Smooth muscle cell of the brain vasculature (primary cell): ENCODE data around the gene ACE.

ENCODE experiments used
- DNase-seq: peaks from one replicate; pipeline ENCODE4 v3.0.0-alpha.2; 2012; ENCODE audit warnings: low read depth, low spot score

ACE gene

DNA sequence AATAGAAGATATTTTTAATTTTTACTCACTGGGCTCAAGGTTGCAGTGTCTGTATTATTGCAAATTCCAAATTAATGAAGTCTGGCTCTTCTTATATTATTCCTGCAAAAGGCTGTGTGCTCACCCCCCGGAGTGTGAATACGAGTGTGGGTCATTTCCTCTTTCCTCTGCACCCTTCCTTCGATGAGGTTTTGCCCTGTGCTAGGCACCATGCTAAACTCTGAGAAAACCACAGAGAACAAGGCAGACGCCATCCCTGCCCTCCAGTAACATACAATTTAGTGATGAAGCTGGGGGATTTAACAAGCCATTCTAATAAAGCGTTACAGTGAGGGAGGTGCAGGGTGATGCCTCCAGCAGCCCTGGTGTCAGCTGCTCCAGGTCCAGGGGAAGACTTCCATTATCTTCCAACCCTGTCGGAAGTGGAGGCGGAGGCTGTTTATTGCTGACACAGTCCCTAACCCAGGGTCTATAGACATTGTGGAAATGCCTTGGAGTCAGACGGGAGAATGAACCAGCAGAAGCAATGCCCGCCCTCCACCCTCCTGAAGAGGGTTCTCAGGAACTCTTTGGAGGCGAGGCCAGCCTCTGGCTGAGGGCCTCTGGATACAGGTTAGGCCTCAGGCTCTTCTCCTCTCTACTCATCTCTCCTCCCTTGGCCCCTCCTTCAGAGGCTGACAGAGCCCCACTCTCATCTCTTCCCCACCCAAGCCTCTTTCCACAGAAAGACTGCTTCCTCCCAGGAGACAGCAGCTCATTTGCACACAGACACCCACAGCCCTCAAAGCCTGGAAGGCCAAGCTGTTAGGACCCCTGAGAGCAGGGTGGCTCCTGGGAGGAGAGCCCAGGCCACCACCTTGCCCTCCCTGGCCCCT, 2.0 kb upstream of the ACE start:
- no peak for DNase-seq

GRCh38 chr17:63475491-63476412, 1.1 kb upstream of the ACE start:
- DNase-seq, result no peak

- no peak for DNase-seq
Observed at GRCh38 chr17:63476459-63476853, 405 bp upstream of the ACE start.

DNA sequence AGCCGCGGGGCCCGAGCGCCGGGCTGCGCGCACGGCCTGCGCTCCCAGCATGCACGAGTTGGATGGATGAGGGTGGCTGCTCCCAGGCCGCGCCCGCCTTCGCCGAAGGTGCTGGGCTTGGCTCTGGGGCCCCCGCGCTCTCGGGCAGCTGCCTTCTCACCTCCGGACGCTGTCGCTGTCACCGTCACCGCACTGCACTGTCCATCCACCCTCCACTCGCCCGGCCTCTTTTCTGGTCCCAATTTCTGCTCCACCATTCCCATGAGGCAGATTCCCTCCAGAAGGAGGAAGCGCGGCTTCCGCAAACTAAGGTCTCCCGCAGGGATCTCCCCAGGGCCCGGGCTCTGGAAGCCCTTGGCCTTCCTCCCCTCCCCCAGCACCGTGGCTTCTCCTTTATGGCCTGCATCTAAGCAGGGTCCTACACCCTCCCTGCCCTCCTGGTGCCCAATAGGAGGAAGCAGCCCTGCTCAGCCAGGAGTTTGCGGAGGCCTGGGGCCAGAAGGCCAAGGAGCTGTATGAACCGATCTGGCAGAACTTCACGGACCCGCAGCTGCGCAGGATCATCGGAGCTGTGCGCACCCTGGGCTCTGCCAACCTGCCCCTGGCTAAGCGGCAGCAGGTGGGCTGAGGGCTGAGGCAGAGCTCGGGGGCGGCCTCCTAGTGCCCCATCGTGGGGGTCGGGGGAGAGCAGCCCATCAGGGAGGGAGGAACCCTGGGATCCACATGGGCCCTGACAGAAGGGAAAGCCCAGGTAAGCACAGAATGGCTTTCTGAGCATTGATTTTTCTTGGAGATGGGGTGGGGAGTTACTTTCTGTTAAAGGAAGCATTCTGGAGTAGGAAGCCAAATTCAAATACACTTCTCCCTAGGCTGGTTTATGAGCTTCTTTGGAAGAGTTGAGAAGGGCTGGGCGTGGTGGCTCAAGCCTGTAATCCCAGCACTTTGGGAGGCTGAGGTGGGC, 899 bp downstream of the ACE start:
- no peak for DNase-seq

- DNase-seq, result peak; percentile 56
Observed at GRCh38 chr17:63478814-63479494, 2.1 kb downstream of the ACE start.

DNA sequence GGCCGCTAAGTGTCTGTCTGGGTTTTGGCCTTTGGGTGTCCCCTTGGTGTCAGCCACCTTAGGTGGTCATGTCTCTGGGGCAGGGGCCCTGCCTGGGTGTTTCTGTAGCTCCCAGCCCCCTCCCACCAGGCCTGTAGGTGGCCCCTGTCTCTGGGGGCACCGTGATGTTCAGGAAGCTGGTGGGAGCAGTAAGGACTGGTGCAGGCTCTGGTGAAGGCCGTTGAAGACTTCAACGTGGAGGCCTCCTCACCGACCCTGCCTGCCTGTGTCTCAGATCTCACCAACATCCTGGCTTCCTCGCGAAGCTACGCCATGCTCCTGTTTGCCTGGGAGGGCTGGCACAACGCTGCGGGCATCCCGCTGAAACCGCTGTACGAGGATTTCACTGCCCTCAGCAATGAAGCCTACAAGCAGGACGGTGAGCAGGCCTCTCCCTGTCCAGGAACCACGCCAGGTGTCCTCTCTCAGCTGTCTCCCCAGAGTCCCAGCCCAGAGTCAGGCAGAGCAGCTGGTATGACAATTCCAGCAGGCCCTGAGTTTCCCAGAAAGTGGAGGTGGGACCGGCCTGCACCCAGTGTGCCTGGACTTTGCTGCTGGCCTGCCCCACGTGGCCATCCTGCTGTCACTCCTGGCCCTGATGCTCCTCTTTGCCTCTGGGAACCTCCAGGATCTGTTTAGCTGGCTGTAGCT, 2.8 kb downstream of the ACE start:
- DNase-seq, result no peak

- no peak for DNase-seq
Observed at GRCh38 chr17:63480192-63480784, 3.4 kb downstream of the ACE start.

GRCh38 chr17:63480826-63481487, 4.1 kb downstream of the ACE start:
- DNase-seq, result no peak

DNA sequence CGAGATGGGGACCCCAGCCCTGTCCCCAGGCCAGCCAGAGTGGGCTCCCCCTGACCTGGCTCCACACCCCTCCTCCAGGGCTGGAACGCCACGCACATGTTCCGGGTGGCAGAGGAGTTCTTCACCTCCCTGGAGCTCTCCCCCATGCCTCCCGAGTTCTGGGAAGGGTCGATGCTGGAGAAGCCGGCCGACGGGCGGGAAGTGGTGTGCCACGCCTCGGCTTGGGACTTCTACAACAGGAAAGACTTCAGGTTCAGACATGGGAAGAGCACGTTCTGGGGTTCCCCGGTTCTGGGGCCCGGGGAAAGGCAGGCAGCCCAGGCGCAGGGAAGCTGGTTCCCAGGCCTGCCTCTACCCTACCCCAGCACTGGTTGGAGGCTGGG, 4.6 kb downstream of the ACE start:
- no peak for DNase-seq

- no peak for DNase-seq
Observed at GRCh38 chr17:63482509-63482908, 5.6 kb downstream of the ACE start.

- no peak for DNase-seq
Observed at GRCh38 chr17:63483038-63483437, 6.2 kb downstream of the ACE start.

DNA sequence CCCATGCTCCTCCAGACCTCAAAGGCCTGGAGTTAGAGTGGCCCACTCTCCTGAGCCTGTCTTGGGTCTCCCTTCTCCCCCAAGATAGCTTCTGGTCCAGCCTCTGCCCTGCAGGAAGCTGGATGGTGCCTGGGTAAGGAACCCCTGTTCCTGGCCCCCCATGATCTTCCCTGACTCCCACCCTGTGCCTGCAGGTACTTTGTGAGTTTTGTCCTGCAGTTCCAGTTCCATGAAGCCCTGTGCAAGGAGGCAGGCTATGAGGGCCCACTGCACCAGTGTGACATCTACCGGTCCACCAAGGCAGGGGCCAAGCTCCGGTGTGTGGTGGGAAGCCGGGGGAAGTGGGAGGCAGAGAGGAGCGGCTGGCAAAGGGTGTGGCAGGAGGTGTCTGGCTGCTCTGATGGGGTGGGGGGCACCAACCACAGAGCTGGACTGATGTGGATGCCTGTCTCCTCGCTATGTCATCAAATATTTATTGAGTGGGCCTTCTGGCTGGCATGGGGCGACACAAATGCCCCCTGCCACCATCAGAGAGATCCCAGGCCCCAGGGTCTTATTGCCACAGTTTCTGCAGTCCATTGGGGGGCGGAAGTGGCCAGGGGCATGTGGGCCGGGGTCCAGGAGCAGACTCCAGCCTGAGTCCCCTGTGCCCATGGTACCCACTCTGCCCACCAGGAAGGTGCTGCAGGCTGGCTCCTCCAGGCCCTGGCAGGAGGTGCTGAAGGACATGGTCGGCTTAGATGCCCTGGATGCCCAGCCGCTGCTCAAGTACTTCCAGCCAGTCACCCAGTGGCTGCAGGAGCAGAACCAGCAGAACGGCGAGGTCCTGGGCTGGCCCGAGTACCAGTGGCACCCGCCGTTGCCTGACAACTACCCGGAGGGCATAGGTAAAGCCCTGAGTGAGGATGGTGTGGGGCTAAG, 7.1 kb downstream of the ACE start:
- DNase-seq, result no peak

DNA sequence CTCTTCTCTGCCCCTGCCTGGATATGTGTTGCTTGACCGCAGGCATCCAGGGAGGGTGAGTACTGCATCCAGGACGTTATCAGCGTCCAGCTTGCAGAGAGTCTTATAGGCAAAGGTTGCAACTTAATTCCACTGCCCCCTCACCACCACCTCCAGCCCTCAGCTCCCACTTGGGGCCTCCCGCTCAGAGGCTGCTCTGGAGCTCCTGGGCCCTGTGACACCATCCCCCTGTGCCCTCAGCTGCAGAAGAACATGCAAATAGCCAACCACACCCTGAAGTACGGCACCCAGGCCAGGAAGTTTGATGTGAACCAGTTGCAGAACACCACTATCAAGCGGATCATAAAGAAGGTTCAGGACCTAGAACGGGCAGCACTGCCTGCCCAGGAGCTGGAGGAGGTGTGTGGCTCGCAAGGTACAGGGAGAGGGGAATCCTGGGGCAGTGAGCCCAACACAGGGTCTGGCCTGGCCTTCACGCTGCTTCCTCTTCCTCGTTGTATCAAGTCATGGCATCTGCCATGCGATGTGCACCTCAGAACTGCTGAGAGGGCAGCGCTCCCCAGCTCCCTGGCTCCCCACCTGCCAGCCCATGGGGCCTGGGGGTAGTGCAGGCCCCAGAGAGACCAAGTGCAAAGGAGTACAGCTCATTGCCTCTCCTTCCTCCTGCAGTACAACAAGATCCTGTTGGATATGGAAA, 9.6 kb downstream of the ACE start:
- DNase-seq, result no peak

- no peak for DNase-seq
Observed at GRCh38 chr17:63487014-63487339, 10.1 kb downstream of the ACE start.

GRCh38 chr17:63488851-63489250, 12.0 kb downstream of the ACE start:
- DNase-seq, result no peak

- no peak for DNase-seq
Observed at GRCh38 chr17:63489291-63489690, 12.4 kb downstream of the ACE start.

GRCh38 chr17:63490329-63490728, 13.5 kb downstream of the ACE start:
- no peak for DNase-seq

DNA sequence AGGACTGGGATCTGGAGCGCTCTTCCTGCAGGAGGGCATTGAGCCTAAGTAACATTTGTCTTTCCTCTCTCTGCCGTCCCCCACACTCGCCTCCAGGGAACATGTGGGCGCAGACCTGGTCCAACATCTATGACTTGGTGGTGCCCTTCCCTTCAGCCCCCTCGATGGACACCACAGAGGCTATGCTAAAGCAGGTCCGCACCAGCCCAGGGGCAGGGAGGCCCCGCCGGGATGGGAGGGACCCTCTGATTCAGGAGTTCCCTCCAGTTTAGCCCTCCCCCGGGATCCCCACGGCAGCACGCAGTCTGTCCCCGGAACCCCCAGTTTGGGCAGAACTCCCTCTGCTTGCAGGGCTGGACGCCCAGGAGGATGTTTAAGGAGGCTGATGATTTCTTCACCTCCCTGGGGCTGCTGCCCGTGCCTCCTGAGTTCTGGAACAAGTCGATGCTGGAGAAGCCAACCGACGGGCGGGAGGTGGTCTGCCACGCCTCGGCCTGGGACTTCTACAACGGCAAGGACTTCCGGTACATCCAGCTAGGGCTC, 14.1 kb downstream of the ACE start:
- no peak for DNase-seq
